Dedifferentiated amniotic fluid mesenchymal stem cell (primary cell): Measurements from ENCODE around the gene VTI1A.

Source experiments
- DNase-seq: peaks from one replicate; pipeline ENCODE4 v3.0.0-alpha.2; 2016; ENCODE audit errors: extremely low spot score

The VTI1A gene

GRCh38 chr10:112756235-112756527 lies 309.2 kb downstream of the VTI1A start:
- no peak for DNase-seq

GRCh38 chr10:112758961-112759360 lies 311.9 kb downstream of the VTI1A start:
- no peak for DNase-seq

- no peak for DNase-seq
Measured at GRCh38 chr10:112759496-112759895, 312.5 kb downstream of the VTI1A start.

GRCh38 chr10:112761256-112761655 lies 314.2 kb downstream of the VTI1A start:
- no peak for DNase-seq

GRCh38 chr10:112763916-112764520 lies 317.0 kb downstream of the VTI1A start:
- DNase-seq, result peak; percentile 84

GRCh38 chr10:112765717-112766235 lies 318.8 kb downstream of the VTI1A start:
- no peak for DNase-seq

GRCh38 chr10:112766636-112767035 lies 319.6 kb downstream of the VTI1A start:
- no peak for DNase-seq

GRCh38 chr10:112767156-112767555 lies 320.1 kb downstream of the VTI1A start:
- DNase-seq, result no peak

GRCh38 chr10:112768121-112768520 lies 321.1 kb downstream of the VTI1A start:
- DNase-seq, result no peak

GRCh38 chr10:112769081-112769480 lies 322.1 kb downstream of the VTI1A start:
- DNase-seq, result no peak

- DNase-seq, result no peak
Measured at GRCh38 chr10:112769611-112770370, 322.8 kb downstream of the VTI1A start.

GRCh38 chr10:112771733-112772132 lies 324.7 kb downstream of the VTI1A start:
- DNase-seq, result no peak

- DNase-seq, result no peak
Measured at GRCh38 chr10:112773783-112774182, 326.8 kb downstream of the VTI1A start.

- DNase-seq, result no peak
Measured at GRCh38 chr10:112774210-112774609, 327.2 kb downstream of the VTI1A start.

- DNase-seq, result no peak
Measured at GRCh38 chr10:112774798-112775197, 327.8 kb downstream of the VTI1A start.

- DNase-seq, result no peak
Measured at GRCh38 chr10:112775381-112775780, 328.4 kb downstream of the VTI1A start.

- DNase-seq, result no peak
Measured at GRCh38 chr10:112775892-112776674, 329.1 kb downstream of the VTI1A start.

GRCh38 chr10:112778579-112778978 lies 331.6 kb downstream of the VTI1A start:
- no peak for DNase-seq

GRCh38 chr10:112779025-112779770 lies 332.2 kb downstream of the VTI1A start:
- no peak for DNase-seq

- DNase-seq, result no peak
Measured at GRCh38 chr10:112782200-112782907, 335.3 kb downstream of the VTI1A start.

- DNase-seq, result no peak
Measured at GRCh38 chr10:112783351-112784021, 336.5 kb downstream of the VTI1A start.
